HEK293 (cell line): ENCODE data around the gene MOB3C.

Experiments
- CTCF ChIA-PET: fragments of 350-600 bp; formaldehyde crosslinking; extraction: SDS; loops from one replicate; lab custom pipeline; 2021; ENCODE audit warnings: antibody characterized with exemption; lab: Yijun Ruan, JAX
- POLR2A ChIA-PET: fragments of 300-600 bp; formaldehyde crosslinking; extraction: SDS; loops from one replicate; lab custom pipeline; 2020; ENCODE audit warnings: antibody characterized with exemption, inconsistent platforms; lab: Yijun Ruan, JAX
- H3K27ac ChIP-seq: fragments of 200-500 bp; sonication (Bioruptor generic); 2 replicates; pipeline ENCODE4 v1.5.1; 2014; ENCODE audit warnings: low read depth, low read length, control low read depth, inconsistent platforms; ENCODE audit errors: extremely low read depth
- H3K36me3 ChIP-seq, 2 experiments: fragments of 200-500 bp in 1 of 2; sonication (Bioruptor generic) in 1 of 2; 1 replicate in 1 of 2; 2 replicates in 1 of 2; pipeline ENCODE4 v1.5.1; 2014 to 2017; ENCODE audit warnings: inconsistent platforms in 2 of 2, low read length in 2 of 2; ENCODE audit not compliant: control insufficient read depth in 2 of 2, insufficient read depth in 1 of 2
- H3K4me1 ChIP-seq: fragments of 200-500 bp; sonication (Bioruptor generic); 2 replicates; pipeline ENCODE4 v1.5.1; 2014; ENCODE audit warnings: mild to moderate bottlenecking, low read length, inconsistent platforms; ENCODE audit not compliant: control insufficient read depth, insufficient read depth
- H3K4me3 ChIP-seq: 2 replicates; pipeline ENCODE4 v1.5.1; 2011; ENCODE audit warnings: low read depth, mild to moderate bottlenecking, control low read depth, low read length, moderate library complexity
- H3K9me3 ChIP-seq: fragments of 200-500 bp; sonication (Bioruptor generic); 2 replicates; pipeline ENCODE4 v1.5.1; 2014; ENCODE audit warnings: low read depth, low read length, inconsistent platforms; ENCODE audit not compliant: control insufficient read depth, insufficient read depth
- EGR2 ChIP-seq: fragments of 450-650 bp; formaldehyde crosslinking; IDR thresholded peaks from 2 replicates; pipeline ENCODE4 v1.5.1; 2016; ENCODE audit warnings: low read depth, missing biosample characterization, missing genetic modification characterization
- PRDM2 ChIP-seq: fragments of 450-650 bp; formaldehyde crosslinking; IDR thresholded peaks from 2 replicates; pipeline ENCODE4 v1.5.1; 2016; ENCODE audit warnings: missing biosample characterization, missing genetic modification characterization, borderline replicate concordance
- ZNF24 ChIP-seq: fragments of 450-650 bp; formaldehyde crosslinking; IDR thresholded peaks from 2 replicates; pipeline ENCODE4 v1.5.1; 2016; ENCODE audit warnings: missing biosample characterization, missing genetic modification characterization
- ZNF292 ChIP-seq: fragments of 450-650 bp; formaldehyde crosslinking; IDR thresholded peaks from 2 replicates; pipeline ENCODE4 v1.5.1; 2016; ENCODE audit warnings: low read depth, missing biosample characterization, missing genetic modification characterization, borderline replicate concordance
- ZNF311 ChIP-seq: fragments of 450-650 bp; formaldehyde crosslinking; IDR thresholded peaks from 2 replicates; pipeline ENCODE4 v1.5.1; 2017; ENCODE audit warnings: missing biosample characterization, missing genetic modification characterization, borderline replicate concordance
- ZNF48 ChIP-seq: fragments of 450-650 bp; formaldehyde crosslinking; IDR thresholded peaks from 2 replicates; pipeline ENCODE4 v1.5.1; 2016; ENCODE audit warnings: missing biosample characterization, missing genetic modification characterization
- ZNF768 ChIP-seq: fragments of 450-650 bp; formaldehyde crosslinking; IDR thresholded peaks from 2 replicates; pipeline ENCODE4 v1.5.1; 2018; ENCODE audit warnings: missing biosample characterization, mild to moderate bottlenecking, missing genetic modification characterization
- ZNF791 ChIP-seq: fragments of 450-650 bp; formaldehyde crosslinking; IDR thresholded peaks from 2 replicates; pipeline ENCODE4 v1.5.1; 2016; ENCODE audit warnings: missing biosample characterization, missing genetic modification characterization
- ZNF830 ChIP-seq: fragments of 450-650 bp; IDR thresholded peaks from 2 replicates; pipeline ENCODE4 v1.5.0; 2018; ENCODE audit warnings: missing biosample characterization, missing genetic modification characterization, low read depth, mild to moderate bottlenecking, moderate library complexity
- TF ChIP-seq, protein P1 (sequence below): fragments of 450-650 bp; formaldehyde crosslinking; IDR thresholded peaks from 2 replicates; pipeline ENCODE4 v1.5.1; 2017; ENCODE audit warnings: missing biosample characterization, missing genetic modification characterization
- TF ChIP-seq, protein P2 (sequence below): fragments of 450-650 bp; formaldehyde crosslinking; IDR thresholded peaks from 2 replicates; pipeline ENCODE4 v1.5.1; 2016; ENCODE audit warnings: missing biosample characterization, missing genetic modification characterization
- TF ChIP-seq, protein P3 (sequence below): fragments of 450-650 bp; formaldehyde crosslinking; IDR thresholded peaks from 2 replicates; pipeline ENCODE4 v1.5.1; 2016; ENCODE audit warnings: missing biosample characterization, missing genetic modification characterization, low read depth

Gene MOB3C

DNA sequence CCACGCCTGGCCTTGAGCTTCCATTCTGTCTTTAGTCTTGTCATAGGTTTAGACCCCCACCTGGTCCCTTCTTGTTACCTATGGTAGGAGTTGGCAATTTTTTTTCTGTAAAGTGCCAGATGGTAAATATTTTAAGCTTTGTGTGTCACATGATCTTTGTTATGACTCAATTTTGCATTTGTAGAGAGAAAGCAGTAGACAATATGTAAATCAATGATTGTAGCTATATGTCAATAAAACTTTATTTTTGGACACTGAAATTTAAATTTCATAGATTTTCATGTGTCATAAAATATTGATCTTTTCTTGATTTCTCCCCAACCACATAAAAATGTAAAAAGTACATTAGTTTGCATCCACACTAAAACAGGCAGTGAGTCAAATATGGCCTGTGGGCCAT lies 20.6 kb downstream of the MOB3C start:
- Histone ChIP-seq H3K9me3 (no peaks in the 10 kb centered on the region), H3K27ac (no peak overlapping the region), H3K36me3 (peaks cover 7 to 33% of the 10 kb centered on the region in 2 experiments), H3K4me1 (no peaks in the 10 kb centered on the region), H3K4me3 (no peak overlapping the region)
- CTCF ChIA-PET, result interaction anchor here (0.7 kb wide), 1 partner anchor 13 kb away, joined by 4 read pairs; no protein-coding TSS in a partner anchor
- TF ChIP-seq, protein P1, sequence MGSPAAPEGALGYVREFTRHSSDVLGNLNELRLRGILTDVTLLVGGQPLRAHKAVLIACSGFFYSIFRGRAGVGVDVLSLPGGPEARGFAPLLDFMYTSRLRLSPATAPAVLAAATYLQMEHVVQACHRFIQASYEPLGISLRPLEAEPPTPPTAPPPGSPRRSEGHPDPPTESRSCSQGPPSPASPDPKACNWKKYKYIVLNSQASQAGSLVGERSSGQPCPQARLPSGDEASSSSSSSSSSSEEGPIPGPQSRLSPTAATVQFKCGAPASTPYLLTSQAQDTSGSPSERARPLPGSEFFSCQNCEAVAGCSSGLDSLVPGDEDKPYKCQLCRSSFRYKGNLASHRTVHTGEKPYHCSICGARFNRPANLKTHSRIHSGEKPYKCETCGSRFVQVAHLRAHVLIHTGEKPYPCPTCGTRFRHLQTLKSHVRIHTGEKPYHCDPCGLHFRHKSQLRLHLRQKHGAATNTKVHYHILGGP, result no peak
- TF ChIP-seq ZNF791 (no peak), ZNF830 (tag by site-specific recombination) (no peak), ZNF292 (tag by site-specific recombination) (no peak), ZNF768 (no peak)
- POLR2A ChIA-PET, result no interaction called here

- H3K27ac ChIP-seq, result no peak overlapping the region
- CTCF ChIA-PET, result interaction anchor here (1.3 kb wide), 1 partner anchor 27 kb away, joined by 3 read pairs; no protein-coding TSS in a partner anchor
These were observed 21.5 kb downstream of the MOB3C start for GRCh38 chr1:46595127-46595526.

More at GRCh38 chr1:46595127-46595526, 21.5 kb downstream of the MOB3C start:
- POLR2A ChIA-PET, result no interaction called here
- H3K4me3 ChIP-seq, result no peak overlapping the region
- TF ChIP-seq EGR2 (tag by site-specific recombination) (no peak), ZNF24 (no peak), ZNF292 (tag by site-specific recombination) (no peak), ZNF311 (tag by site-specific recombination) (no peak), PRDM2 (tag by site-specific recombination) (no peak), ZNF48 (tag by site-specific recombination) (no peak)
- TF ChIP-seq, protein P2, sequence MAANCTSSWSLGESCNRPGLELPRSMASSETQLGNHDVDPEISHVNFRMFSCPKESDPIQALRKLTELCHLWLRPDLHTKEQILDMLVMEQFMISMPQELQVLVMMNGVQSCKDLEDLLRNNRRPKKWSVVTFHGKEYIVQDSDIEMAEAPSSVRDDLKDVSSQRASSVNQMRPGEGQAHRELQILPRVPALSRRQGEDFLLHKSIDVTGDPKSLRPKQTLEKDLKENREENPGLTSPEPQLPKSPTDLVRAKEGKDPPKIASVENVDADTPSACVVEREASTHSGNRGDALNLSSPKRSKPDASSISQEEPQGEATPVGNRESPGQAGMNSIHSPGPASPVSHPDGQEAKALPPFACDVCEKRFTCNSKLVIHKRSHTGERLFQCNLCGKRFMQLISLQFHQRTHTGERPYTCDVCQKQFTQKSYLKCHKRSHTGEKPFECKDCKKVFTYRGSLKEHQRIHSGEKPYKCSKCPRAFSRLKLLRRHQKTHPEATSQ (tag by site-specific recombination), result no peak
- TF ChIP-seq, protein P3, sequence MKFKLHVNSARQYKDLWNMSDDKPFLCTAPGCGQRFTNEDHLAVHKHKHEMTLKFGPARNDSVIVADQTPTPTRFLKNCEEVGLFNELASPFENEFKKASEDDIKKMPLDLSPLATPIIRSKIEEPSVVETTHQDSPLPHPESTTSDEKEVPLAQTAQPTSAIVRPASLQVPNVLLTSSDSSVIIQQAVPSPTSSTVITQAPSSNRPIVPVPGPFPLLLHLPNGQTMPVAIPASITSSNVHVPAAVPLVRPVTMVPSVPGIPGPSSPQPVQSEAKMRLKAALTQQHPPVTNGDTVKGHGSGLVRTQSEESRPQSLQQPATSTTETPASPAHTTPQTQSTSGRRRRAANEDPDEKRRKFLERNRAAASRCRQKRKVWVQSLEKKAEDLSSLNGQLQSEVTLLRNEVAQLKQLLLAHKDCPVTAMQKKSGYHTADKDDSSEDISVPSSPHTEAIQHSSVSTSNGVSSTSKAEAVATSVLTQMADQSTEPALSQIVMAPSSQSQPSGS, result no peak
- peaks cover 7 to 42% of the 10 kb centered on the region in 2 experiments for H3K36me3 ChIP-seq
- no peaks in the 10 kb centered on the region for H3K4me1 ChIP-seq
- no peaks in the 10 kb centered on the region for H3K9me3 ChIP-seq
